NT2/D1 (cell line): ENCODE data around the gene CYP27B1.

Experiments
- SUZ12 ChIP-seq: IDR thresholded peaks from 2 replicates; pipeline ENCODE4 v1.6.1; 2011; ENCODE audit not compliant: insufficient read length, insufficient read depth; ENCODE audit errors: extremely low read depth
- YY1 ChIP-seq: IDR thresholded peaks from 2 replicates; pipeline ENCODE4 v1.6.1; 2011; ENCODE audit not compliant: insufficient read length, insufficient read depth
- ZNF274 ChIP-seq: IDR thresholded peaks from 2 replicates; pipeline ENCODE4 v1.6.1; 2011; ENCODE audit warnings: mild to moderate bottlenecking, low read depth, low read length

DNA sequence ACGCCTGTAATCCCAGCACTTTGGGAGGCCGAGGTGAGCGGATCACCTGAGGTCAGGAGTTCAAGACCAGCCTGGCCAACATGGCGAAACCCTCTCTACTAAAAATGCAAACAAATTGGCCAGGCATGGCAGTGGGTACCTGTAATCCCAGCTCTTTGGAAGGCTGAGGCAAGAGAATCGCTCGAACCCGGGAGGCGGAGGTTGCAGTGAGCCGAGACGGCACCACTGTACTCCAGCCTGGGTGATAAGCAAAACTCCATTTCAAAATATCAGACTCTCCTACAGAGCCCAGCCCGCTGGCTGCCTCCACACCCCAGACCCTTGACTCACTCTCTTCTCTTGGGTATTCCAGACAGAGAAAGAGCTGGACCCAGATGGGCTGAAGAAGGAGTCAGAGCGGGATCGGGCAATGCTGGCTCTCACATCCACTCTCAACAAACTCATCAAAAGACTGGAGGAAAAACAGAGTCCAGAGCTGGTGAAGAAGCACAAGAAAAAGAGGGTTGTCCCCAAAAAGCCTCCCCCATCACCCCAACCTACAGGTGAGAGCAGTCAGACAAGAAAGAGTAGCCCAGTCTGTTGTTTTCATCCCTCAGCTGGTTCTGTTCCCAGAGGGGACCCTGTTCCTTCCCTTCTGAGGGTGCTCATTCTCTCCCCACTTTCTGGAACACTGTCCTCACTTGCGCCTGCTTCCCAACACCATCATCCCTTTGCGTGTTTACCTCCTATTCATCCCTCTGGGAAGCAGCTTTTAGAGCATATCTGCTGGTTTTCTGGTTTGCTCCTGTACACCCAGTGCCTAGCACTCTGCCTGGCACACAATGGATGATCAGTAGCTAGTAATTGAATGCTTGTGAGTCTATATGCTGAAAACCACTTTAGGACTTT, 48.0 kb downstream of the CYP27B1 start:
- no peak for TF ChIP-seq YY1
- TF ChIP-seq SUZ12 = no peak
- TF ChIP-seq ZNF274 = no peak
